Panc1 (cell line): ENCODE results near the gene ZBTB6.

Source experiments
- POLR2AphosphoS5 ChIP-seq: IDR thresholded peaks from 2 replicates; pipeline ENCODE4 v1.6.1; 2012; ENCODE audit warnings: mild to moderate bottlenecking, low read depth, low read length, moderate library complexity
- TCF7L2 ChIP-seq: IDR thresholded peaks from 2 replicates; pipeline ENCODE4 v1.6.1; 2011; ENCODE audit warnings: mild to moderate bottlenecking, low read depth, low read length, inconsistent platforms
- TF ChIP-seq, protein P1 (sequence below): fragments of 450-650 bp; IDR thresholded peaks from 2 replicates; pipeline ENCODE4 v1.5.1; 2017; ENCODE audit warnings: mild to moderate bottlenecking
- TF ChIP-seq, protein P2 (sequence below), 2 experiments: IDR thresholded peaks; 2 replicates each; pipeline ENCODE4 v1.6.1; 2011 to 2012; ENCODE audit warnings: low read depth in 2 of 2, control low read depth in 1 of 2, low read length in 1 of 2, mild to moderate bottlenecking in 1 of 2, moderate library complexity in 1 of 2; ENCODE audit not compliant: insufficient read depth in 1 of 2

- TF ChIP-seq, protein P1, sequence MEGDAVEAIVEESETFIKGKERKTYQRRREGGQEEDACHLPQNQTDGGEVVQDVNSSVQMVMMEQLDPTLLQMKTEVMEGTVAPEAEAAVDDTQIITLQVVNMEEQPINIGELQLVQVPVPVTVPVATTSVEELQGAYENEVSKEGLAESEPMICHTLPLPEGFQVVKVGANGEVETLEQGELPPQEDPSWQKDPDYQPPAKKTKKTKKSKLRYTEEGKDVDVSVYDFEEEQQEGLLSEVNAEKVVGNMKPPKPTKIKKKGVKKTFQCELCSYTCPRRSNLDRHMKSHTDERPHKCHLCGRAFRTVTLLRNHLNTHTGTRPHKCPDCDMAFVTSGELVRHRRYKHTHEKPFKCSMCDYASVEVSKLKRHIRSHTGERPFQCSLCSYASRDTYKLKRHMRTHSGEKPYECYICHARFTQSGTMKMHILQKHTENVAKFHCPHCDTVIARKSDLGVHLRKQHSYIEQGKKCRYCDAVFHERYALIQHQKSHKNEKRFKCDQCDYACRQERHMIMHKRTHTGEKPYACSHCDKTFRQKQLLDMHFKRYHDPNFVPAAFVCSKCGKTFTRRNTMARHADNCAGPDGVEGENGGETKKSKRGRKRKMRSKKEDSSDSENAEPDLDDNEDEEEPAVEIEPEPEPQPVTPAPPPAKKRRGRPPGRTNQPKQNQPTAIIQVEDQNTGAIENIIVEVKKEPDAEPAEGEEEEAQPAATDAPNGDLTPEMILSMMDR: no peak
- TF ChIP-seq, protein P2, sequence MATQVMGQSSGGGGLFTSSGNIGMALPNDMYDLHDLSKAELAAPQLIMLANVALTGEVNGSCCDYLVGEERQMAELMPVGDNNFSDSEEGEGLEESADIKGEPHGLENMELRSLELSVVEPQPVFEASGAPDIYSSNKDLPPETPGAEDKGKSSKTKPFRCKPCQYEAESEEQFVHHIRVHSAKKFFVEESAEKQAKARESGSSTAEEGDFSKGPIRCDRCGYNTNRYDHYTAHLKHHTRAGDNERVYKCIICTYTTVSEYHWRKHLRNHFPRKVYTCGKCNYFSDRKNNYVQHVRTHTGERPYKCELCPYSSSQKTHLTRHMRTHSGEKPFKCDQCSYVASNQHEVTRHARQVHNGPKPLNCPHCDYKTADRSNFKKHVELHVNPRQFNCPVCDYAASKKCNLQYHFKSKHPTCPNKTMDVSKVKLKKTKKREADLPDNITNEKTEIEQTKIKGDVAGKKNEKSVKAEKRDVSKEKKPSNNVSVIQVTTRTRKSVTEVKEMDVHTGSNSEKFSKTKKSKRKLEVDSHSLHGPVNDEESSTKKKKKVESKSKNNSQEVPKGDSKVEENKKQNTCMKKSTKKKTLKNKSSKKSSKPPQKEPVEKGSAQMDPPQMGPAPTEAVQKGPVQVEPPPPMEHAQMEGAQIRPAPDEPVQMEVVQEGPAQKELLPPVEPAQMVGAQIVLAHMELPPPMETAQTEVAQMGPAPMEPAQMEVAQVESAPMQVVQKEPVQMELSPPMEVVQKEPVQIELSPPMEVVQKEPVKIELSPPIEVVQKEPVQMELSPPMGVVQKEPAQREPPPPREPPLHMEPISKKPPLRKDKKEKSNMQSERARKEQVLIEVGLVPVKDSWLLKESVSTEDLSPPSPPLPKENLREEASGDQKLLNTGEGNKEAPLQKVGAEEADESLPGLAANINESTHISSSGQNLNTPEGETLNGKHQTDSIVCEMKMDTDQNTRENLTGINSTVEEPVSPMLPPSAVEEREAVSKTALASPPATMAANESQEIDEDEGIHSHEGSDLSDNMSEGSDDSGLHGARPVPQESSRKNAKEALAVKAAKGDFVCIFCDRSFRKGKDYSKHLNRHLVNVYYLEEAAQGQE (IDR thresholded peaks at IDR 0.05; ENCODE audit: insufficient read depth in 1 of 2, low read depth in 2 of 2, low read length in 1 of 2): no peak
- TF ChIP-seq TCF7L2 (no peak), POLR2AphosphoS5 (no peak)
These were observed 16.8 kb upstream of the ZBTB6 start for GRCh38 chr9:122929796-122930354.
